Liver (tissue), 9 donors: ENCODE results near the gene FAM149B1. TPM values are rescaled to one million over a fixed set of nuclear protein-coding genes. Genes with fewer than 3 reads are reported as not detected.

Source experiments
- DNase-seq: peaks from one replicate; pipeline ENCODE4 v3.0.0-alpha.2; 2017; ENCODE audit warnings: low spot score
- H3K27ac ChIP-seq, 2 donors: one replicate each; pipeline ENCODE4 v1.7.0; 2013; ENCODE audit warnings: inconsistent platforms in 2 of 2, low read length in 2 of 2, control low read depth in 1 of 2, low read depth in 1 of 2, mild to moderate bottlenecking in 1 of 2
- H3K27me3 ChIP-seq, 4 donors: one replicate each; pipeline versions ENCODE4 v1.6.1 to v1.7.0; 2013; ENCODE audit warnings: low read length in 3 of 4, inconsistent platforms in 1 of 4, mild to moderate bottlenecking in 1 of 4, moderate library complexity in 1 of 4; ENCODE audit not compliant: control insufficient read depth in 4 of 4, insufficient read depth in 4 of 4
- H3K36me3 ChIP-seq, 4 donors: one replicate each; pipeline versions ENCODE4 v1.6.1 to v1.7.0; 2013; ENCODE audit warnings: low read length in 3 of 4, mild to moderate bottlenecking in 3 of 4, low read depth in 1 of 4, moderate library complexity in 1 of 4; ENCODE audit not compliant: control insufficient read depth in 4 of 4, insufficient read depth in 3 of 4
- H3K4me1 ChIP-seq, 4 donors: one replicate each; pipeline versions ENCODE4 v1.6.1 to v1.7.0; 2013; ENCODE audit warnings: low read length in 3 of 4, mild to moderate bottlenecking in 3 of 4, moderate library complexity in 1 of 4; ENCODE audit not compliant: control insufficient read depth in 4 of 4, insufficient read depth in 4 of 4
- H3K4me3 ChIP-seq, 3 donors: one replicate each; pipeline versions ENCODE4 v1.6.1 to v1.7.0; 2013; ENCODE audit warnings: low read length in 3 of 3, control low read depth in 1 of 3, low read depth in 1 of 3, mild to moderate bottlenecking in 1 of 3
- H3K9ac ChIP-seq, 2 donors: one replicate each; pipeline ENCODE4 v1.7.0; 2013; ENCODE audit warnings: low read length in 2 of 2, mild to moderate bottlenecking in 2 of 2, moderate library complexity in 2 of 2, control low read depth in 1 of 2, low read depth in 1 of 2
- H3K9me3 ChIP-seq, 4 donors: one replicate each; pipeline versions ENCODE4 v1.6.1 to v1.7.0; 2013; ENCODE audit warnings: low read length in 3 of 4; ENCODE audit not compliant: control insufficient read depth in 4 of 4
- EGR1 ChIP-seq, 2 donors: IDR thresholded peaks; 2 replicates each; pipeline ENCODE4 v1.6.1; 2016 to 2018; ENCODE audit warnings: antibody characterized with exemption in 2 of 2, low read depth in 2 of 2
- FOXA1 ChIP-seq: IDR thresholded peaks from 2 replicates; pipeline ENCODE4 v1.6.1; 2016; ENCODE audit warnings: antibody characterized with exemption
- FOXA2 ChIP-seq: IDR thresholded peaks from 2 replicates; pipeline ENCODE4 v1.6.1; 2016; ENCODE audit warnings: antibody characterized with exemption
- GABPA ChIP-seq, 2 donors: IDR thresholded peaks in 1 of 2; conservative IDR thresholded peaks in 1 of 2; 2 replicates each; pipeline ENCODE4 v1.6.1; 2016; ENCODE audit warnings: antibody characterized with exemption in 2 of 2, mild to moderate bottlenecking in 1 of 2, moderate library complexity in 1 of 2
- HNF4A ChIP-seq, 2 donors: conservative IDR thresholded peaks; 2 replicates each; pipeline ENCODE4 v1.6.1; 2016; ENCODE audit warnings: antibody characterized with exemption in 2 of 2, mild to moderate bottlenecking in 2 of 2
- HNF4G ChIP-seq: IDR thresholded peaks from 2 replicates; pipeline ENCODE4 v1.6.1; 2016; ENCODE audit warnings: antibody characterized with exemption
- JUND ChIP-seq, 2 donors: IDR thresholded peaks; 2 replicates each; pipeline ENCODE4 v1.6.1; 2016; ENCODE audit warnings: antibody characterized with exemption in 2 of 2
- NR2F2 ChIP-seq: IDR thresholded peaks from 2 replicates; pipeline ENCODE4 v1.6.1; 2016; ENCODE audit warnings: antibody characterized with exemption
- RAD21 ChIP-seq, 2 donors: IDR thresholded peaks; 2 replicates each; pipeline ENCODE4 v1.6.1; 2016; ENCODE audit warnings: antibody characterized with exemption in 2 of 2, mild to moderate bottlenecking in 2 of 2
- RXRA ChIP-seq, 2 donors: IDR thresholded peaks; 2 replicates each; pipeline ENCODE4 v1.6.1; 2017 to 2018; ENCODE audit warnings: antibody characterized with exemption in 2 of 2, mild to moderate bottlenecking in 1 of 2
- SP1 ChIP-seq: IDR thresholded peaks from 2 replicates; pipeline ENCODE4 v1.6.1; 2018; ENCODE audit warnings: antibody characterized with exemption, mild to moderate bottlenecking
- TAF1 ChIP-seq: conservative IDR thresholded peaks from 2 replicates; pipeline ENCODE4 v1.6.1; 2016; ENCODE audit warnings: antibody characterized with exemption, mild to moderate bottlenecking
- YY1 ChIP-seq: IDR thresholded peaks from 2 replicates; pipeline ENCODE4 v1.6.1; 2016; ENCODE audit warnings: antibody characterized with exemption, mild to moderate bottlenecking
- WGBS: extraction: QIAGEN DNeasy Blood & Tissue Kit; methylation state at CpG from one replicate; pipeline ENCODE4 v1.1.7; 2013; 5-methylcytosine and 5-hydroxymethylcytosine counted together
- polyA plus RNA-seq, 2 donors: library from polyadenylated mRNA; stranded (reverse) in 1 of 2; unstranded in 1 of 2; fragments of 200-250 nt in 1 of 2; fragments of >200 nt in 1 of 2; fragmentation: Nextera tagmentation in 1 of 2; extraction: Ambion mirVana in 1 of 2; gene quantifications; one replicate each; pipeline versions ENCODE4 v1.2.1 to v1.2.3, GENCODE V29; 2013 to 2015
- total RNA-seq, 2 donors: library from RNA; depleted of rRNA; stranded (reverse); fragments of >200 nt; gene quantifications; one replicate each; pipeline ENCODE4 v1.2.3, GENCODE V29; 2014
- TF ChIP-seq, protein P1 (sequence below): IDR thresholded peaks from 2 replicates; pipeline ENCODE4 v1.6.1; 2016; ENCODE audit warnings: antibody characterized with exemption, mild to moderate bottlenecking
- TF ChIP-seq, protein P2 (sequence below): IDR thresholded peaks from 2 replicates; pipeline ENCODE4 v1.6.1; 2016; ENCODE audit warnings: antibody characterized with exemption
- TF ChIP-seq, protein P3 (sequence below): IDR thresholded peaks from 2 replicates; pipeline ENCODE4 v1.6.1; 2016; ENCODE audit warnings: antibody characterized with exemption
- TF ChIP-seq, protein P4 (sequence below): fragments of 150-350 bp; IDR thresholded peaks from 2 replicates; pipeline ENCODE4 v1.5.1; 2017; ENCODE audit warnings: improper control_type of control experiment, low read depth, low read length; ENCODE audit not compliant: missing input control
- donor health status: healthy.
- donor health status: healthy.
- donor health status: healthy.
- donor health status: healthy.
- donor health status: healthy.

Gene FAM149B1
- total and polyA plus RNA-seq, 4 donors, result 7.3 to 12.9 (median 9.1) TPM

DNA sequence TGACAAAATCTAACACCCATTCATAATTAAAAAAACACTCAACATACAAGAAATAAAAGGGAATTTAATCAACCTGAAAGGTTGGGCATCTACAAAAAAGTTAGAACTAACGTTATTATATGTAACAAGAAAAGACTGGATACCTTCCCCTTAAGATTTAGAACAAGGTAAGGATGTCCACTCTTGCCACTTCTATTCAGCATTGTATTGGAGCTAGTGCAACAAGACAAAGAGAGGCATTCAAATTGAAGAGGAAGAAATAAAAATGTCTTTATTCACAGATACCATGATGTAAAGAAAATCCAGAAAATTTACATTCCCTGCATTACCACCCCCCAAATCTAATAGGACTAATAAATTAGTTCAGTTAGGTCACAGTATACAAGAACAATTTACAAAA is 18.3 kb downstream of the FAM149B1 start:
- 93% methylated on average over 1 of the region's 1 CpG for WGBS
- H3K4me3 ChIP-seq, result no peak overlapping the region

DNA sequence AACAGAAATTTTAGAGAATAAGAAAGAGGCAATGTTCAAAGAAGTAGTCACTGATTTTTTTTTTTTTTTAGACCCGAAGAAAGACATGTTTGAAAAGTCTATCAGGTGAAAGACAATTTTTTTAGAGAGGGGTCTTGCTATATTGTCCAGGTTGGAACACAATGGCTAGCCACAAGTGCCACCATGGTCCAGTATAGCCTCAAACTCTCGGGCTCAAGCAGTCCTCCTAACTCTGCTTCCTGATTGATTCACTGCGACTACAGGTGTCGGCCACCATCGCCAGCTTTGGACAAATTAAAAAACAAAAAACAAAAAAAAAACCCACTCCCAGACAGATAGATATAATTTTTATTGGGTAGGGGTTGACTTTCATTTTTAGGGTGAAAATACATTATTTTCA is 22.3 kb downstream of the FAM149B1 start:
- 97% methylated on average over 5 of the region's 5 CpGs for WGBS
- H3K9ac ChIP-seq, result no peak overlapping the region
- no peaks in the 10 kb centered on the region for H3K27me3 ChIP-seq
- H3K9me3 ChIP-seq, result no peaks in the 10 kb centered on the region
- DNase-seq, result no peak
- H3K36me3 ChIP-seq, result peaks cover 1 to 11% (median 3%) of the 10 kb centered on the region in 4 donors
- H3K4me1 ChIP-seq, result no peaks in the 10 kb centered on the region
- no peak overlapping the region for H3K27ac ChIP-seq
- H3K4me3 ChIP-seq, result no peak overlapping the region
- TF ChIP-seq RXRA (IDR thresholded peaks at IDR 0.05) (no peak), JUND (IDR thresholded peaks at IDR 0.05) (no peak), NR2F2 (no peak), SP1 (no peak), GABPA (IDR thresholded peaks at IDR 0.05 in 1 of 2, conservative IDR thresholded peaks at IDR 0.05 in 1 of 2) (no peak), RAD21 (IDR thresholded peaks at IDR 0.05) (no peak), FOXA2 (no peak), FOXA1 (no peak), HNF4A (conservative IDR thresholded peaks at IDR 0.05) (no peak)
- TF ChIP-seq, protein P1, sequence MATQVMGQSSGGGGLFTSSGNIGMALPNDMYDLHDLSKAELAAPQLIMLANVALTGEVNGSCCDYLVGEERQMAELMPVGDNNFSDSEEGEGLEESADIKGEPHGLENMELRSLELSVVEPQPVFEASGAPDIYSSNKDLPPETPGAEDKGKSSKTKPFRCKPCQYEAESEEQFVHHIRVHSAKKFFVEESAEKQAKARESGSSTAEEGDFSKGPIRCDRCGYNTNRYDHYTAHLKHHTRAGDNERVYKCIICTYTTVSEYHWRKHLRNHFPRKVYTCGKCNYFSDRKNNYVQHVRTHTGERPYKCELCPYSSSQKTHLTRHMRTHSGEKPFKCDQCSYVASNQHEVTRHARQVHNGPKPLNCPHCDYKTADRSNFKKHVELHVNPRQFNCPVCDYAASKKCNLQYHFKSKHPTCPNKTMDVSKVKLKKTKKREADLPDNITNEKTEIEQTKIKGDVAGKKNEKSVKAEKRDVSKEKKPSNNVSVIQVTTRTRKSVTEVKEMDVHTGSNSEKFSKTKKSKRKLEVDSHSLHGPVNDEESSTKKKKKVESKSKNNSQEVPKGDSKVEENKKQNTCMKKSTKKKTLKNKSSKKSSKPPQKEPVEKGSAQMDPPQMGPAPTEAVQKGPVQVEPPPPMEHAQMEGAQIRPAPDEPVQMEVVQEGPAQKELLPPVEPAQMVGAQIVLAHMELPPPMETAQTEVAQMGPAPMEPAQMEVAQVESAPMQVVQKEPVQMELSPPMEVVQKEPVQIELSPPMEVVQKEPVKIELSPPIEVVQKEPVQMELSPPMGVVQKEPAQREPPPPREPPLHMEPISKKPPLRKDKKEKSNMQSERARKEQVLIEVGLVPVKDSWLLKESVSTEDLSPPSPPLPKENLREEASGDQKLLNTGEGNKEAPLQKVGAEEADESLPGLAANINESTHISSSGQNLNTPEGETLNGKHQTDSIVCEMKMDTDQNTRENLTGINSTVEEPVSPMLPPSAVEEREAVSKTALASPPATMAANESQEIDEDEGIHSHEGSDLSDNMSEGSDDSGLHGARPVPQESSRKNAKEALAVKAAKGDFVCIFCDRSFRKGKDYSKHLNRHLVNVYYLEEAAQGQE, result no peak
- TF ChIP-seq, protein P2, sequence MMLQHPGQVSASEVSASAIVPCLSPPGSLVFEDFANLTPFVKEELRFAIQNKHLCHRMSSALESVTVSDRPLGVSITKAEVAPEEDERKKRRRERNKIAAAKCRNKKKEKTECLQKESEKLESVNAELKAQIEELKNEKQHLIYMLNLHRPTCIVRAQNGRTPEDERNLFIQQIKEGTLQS, result no peak
- TF ChIP-seq, protein P3, sequence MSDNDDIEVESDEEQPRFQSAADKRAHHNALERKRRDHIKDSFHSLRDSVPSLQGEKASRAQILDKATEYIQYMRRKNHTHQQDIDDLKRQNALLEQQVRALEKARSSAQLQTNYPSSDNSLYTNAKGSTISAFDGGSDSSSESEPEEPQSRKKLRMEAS, result no peak

More for the DNA sequence above, 18.3 kb downstream of the FAM149B1 start:
- H3K9ac ChIP-seq, result no peak overlapping the region
- no peak for DNase-seq
- peaks cover 0 to 10% (median 6%) of the 10 kb centered on the region in 4 donors for H3K36me3 ChIP-seq
- no peaks in the 10 kb centered on the region for H3K9me3 ChIP-seq
- H3K27me3 ChIP-seq, result no peaks in the 10 kb centered on the region
- H3K27ac ChIP-seq, result no peak overlapping the region
- TF ChIP-seq FOXA1 (no peak), FOXA2 (no peak), RAD21 (IDR thresholded peaks at IDR 0.05) (no peak), GABPA (IDR thresholded peaks at IDR 0.05 in 1 of 2, conservative IDR thresholded peaks at IDR 0.05 in 1 of 2) (no peak), NR2F2 (no peak), HNF4G (no peak), YY1 (no peak), SP1 (no peak), EGR1 (IDR thresholded peaks at IDR 0.05; ENCODE audit: low read depth in 2 of 2) (no peak), TAF1 (no peak)
- TF ChIP-seq, protein P3, result no peak
- TF ChIP-seq, protein P4, sequence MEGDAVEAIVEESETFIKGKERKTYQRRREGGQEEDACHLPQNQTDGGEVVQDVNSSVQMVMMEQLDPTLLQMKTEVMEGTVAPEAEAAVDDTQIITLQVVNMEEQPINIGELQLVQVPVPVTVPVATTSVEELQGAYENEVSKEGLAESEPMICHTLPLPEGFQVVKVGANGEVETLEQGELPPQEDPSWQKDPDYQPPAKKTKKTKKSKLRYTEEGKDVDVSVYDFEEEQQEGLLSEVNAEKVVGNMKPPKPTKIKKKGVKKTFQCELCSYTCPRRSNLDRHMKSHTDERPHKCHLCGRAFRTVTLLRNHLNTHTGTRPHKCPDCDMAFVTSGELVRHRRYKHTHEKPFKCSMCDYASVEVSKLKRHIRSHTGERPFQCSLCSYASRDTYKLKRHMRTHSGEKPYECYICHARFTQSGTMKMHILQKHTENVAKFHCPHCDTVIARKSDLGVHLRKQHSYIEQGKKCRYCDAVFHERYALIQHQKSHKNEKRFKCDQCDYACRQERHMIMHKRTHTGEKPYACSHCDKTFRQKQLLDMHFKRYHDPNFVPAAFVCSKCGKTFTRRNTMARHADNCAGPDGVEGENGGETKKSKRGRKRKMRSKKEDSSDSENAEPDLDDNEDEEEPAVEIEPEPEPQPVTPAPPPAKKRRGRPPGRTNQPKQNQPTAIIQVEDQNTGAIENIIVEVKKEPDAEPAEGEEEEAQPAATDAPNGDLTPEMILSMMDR, result no peak
- TF ChIP-seq, protein P1, result no peak
- TF ChIP-seq, protein P2, result no peak
- H3K4me1 ChIP-seq, result no peaks in the 10 kb centered on the region
